ENCODE data around the gene EML4. TPM values are rescaled to one million over a fixed set of nuclear protein-coding genes. Genes with fewer than 3 reads are reported as not detected.

The EML4 gene
- total and polyA plus RNA-seq, 2 donors from 2014 or later: 13.0 to 53.6 TPM

DNA sequence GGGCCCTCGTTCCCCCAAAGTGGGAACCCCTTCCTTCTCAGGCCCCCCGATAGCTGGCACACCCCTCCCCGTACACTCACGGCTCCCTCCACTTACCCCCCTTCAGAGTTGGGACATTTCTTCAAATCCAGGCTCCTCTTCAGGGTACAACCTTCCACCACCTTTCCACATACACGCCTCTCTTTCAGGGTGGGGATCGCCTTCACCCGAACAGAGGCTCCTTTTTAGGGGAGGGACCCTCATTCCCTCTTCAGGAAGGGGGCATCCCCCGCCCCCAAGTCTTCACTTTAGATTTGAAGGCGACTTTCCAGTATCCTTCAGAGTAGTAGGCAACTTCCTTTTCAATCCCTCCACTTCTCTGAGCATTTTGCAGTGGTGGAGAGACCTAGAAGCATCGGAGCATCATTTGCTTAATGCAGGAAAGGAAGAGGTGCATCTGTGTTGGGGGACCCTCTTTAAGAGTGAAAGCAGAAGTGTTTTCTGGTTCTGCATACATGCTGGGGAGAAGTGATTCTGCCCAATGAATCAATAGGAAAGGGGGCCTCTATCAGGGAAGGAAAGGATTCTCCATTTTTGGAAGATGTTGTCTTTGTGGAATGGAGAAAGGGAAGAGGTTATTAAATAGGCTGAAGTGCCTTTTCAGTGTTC, 845 bp downstream of the EML4 start:
- intact Hi-C loops (cut with DNase I): no loop called here
- DNase-seq: peak in 2 of 5 donors; percentile 49
- H3K27me3 ChIP-seq (ENCODE audit: control insufficient read depth, insufficient read depth, low read length): no peaks in the 10 kb centered on the region
- peaks cover 3 to 10% (median 4%) of the 10 kb centered on the region in 3 donors for H3K4me1 ChIP-seq (ENCODE audit: control insufficient read depth in 2 of 3, insufficient read depth in 2 of 3, low read depth in 1 of 3, low read length in 3 of 3)
- no peaks in the 10 kb centered on the region for H3K9me3 ChIP-seq (ENCODE audit: control insufficient read depth in 2 of 3, insufficient read depth in 1 of 3, low read length in 3 of 3)
- H3K4me3 ChIP-seq (ENCODE audit: low read length in 3 of 3): peak overlapping the region; percentile 71 to 89 (median 88)
- peak overlapping the region; percentile 85 to 88 (median 88) for H3K9ac ChIP-seq (ENCODE audit: low read length in 3 of 3)
- no peaks in the 10 kb centered on the region for H3K36me3 ChIP-seq (ENCODE audit: control insufficient read depth in 2 of 3, insufficient read depth in 3 of 3, low read length in 3 of 3)
- H3K27ac ChIP-seq (ENCODE audit: low read depth in 2 of 2, low read length in 2 of 2): peak overlapping the region; percentile 85 to 90
- no peak for FAIRE-seq
- TF ChIP-seq, protein P1, sequence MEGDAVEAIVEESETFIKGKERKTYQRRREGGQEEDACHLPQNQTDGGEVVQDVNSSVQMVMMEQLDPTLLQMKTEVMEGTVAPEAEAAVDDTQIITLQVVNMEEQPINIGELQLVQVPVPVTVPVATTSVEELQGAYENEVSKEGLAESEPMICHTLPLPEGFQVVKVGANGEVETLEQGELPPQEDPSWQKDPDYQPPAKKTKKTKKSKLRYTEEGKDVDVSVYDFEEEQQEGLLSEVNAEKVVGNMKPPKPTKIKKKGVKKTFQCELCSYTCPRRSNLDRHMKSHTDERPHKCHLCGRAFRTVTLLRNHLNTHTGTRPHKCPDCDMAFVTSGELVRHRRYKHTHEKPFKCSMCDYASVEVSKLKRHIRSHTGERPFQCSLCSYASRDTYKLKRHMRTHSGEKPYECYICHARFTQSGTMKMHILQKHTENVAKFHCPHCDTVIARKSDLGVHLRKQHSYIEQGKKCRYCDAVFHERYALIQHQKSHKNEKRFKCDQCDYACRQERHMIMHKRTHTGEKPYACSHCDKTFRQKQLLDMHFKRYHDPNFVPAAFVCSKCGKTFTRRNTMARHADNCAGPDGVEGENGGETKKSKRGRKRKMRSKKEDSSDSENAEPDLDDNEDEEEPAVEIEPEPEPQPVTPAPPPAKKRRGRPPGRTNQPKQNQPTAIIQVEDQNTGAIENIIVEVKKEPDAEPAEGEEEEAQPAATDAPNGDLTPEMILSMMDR (IDR thresholded peaks at IDR 0.05; ENCODE audit: borderline replicate concordance, extremely low read depth, insufficient read depth): no peak

DNA sequence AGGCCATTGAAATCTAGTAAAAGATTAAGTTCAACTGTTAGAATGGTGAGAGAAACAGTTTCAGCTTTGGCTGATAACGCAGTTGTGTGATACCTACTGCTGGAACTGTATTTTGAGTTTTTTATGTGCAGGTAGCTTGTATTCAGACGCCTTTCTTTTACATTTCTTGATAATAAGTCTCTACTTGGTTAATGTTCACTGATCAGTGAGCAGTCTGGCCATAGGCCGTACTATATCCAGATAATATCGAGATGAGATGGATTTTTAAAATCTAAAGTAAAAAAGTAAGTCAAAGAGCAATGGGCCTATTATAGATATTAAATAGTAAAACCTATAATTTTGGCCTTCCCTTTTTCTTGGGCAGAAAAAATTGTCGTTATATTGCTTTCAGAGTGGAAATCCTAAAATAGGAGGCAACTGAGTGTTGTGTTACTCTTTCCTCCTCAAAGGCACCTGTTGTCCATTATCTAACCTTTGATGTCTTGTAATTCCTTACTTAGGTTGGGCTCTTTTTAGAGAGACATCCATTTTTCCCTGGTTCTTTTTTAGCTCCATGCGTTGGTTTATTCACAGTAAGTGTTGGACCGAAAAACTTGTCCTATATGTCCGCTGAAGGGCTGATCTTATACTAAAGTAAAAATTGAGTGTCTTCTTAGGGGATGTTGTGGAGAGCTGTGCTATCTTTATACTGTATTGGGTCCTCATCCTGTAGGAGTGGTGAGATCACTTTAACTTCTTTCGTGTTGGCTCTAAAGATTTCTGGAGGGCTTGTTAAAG, 1.7 kb downstream of the EML4 start:
- intact Hi-C loops (cut with DNase I): no loop called here
- DNase-seq: peak in 1 of 5 donors; percentile 16
- H3K27me3 ChIP-seq (ENCODE audit: control insufficient read depth, insufficient read depth, low read length): no peaks in the 10 kb centered on the region
- FAIRE-seq: no peak
- peak overlapping the region in 2 of 3 donors; percentile 88 for H3K9ac ChIP-seq (ENCODE audit: low read length in 3 of 3)
- H3K9me3 ChIP-seq (ENCODE audit: control insufficient read depth in 2 of 3, insufficient read depth in 1 of 3, low read length in 3 of 3): no peaks in the 10 kb centered on the region
- H3K4me1 ChIP-seq (ENCODE audit: control insufficient read depth in 2 of 3, insufficient read depth in 2 of 3, low read depth in 1 of 3, low read length in 3 of 3): peaks cover 3 to 10% (median 4%) of the 10 kb centered on the region in 3 donors
- peak overlapping the region; percentile 71 to 89 (median 88) for H3K4me3 ChIP-seq (ENCODE audit: low read length in 3 of 3)
- no peaks in the 10 kb centered on the region for H3K36me3 ChIP-seq (ENCODE audit: control insufficient read depth in 2 of 3, insufficient read depth in 3 of 3, low read length in 3 of 3)
- TF ChIP-seq, protein P1 (IDR thresholded peaks at IDR 0.05; ENCODE audit: borderline replicate concordance, extremely low read depth, insufficient read depth): no peak
- H3K27ac ChIP-seq (ENCODE audit: low read depth in 2 of 2, low read length in 2 of 2): peak overlapping the region; percentile 58 to 90

GRCh38 chr2:42171396-42171980, 2.3 kb downstream of the EML4 start:
- peak overlapping the region; percentile 71 to 89 (median 88) for H3K4me3 ChIP-seq (ENCODE audit: low read length in 3 of 3)
- peak overlapping the region; percentile 4 to 88 (median 88) for H3K9ac ChIP-seq (ENCODE audit: low read length in 3 of 3)
- intact Hi-C loops (cut with DNase I): no loop called here
- no peak for FAIRE-seq
- TF ChIP-seq, protein P1 (IDR thresholded peaks at IDR 0.05; ENCODE audit: borderline replicate concordance, extremely low read depth, insufficient read depth): no peak
- H3K27ac ChIP-seq (ENCODE audit: low read depth in 2 of 2, low read length in 2 of 2): peak overlapping the region in 1 of 2 donors; percentile 16
- H3K9me3 ChIP-seq (ENCODE audit: control insufficient read depth in 2 of 3, insufficient read depth in 1 of 3, low read length in 3 of 3): no peaks in the 10 kb centered on the region
- no peaks in the 10 kb centered on the region for H3K27me3 ChIP-seq (ENCODE audit: control insufficient read depth, insufficient read depth, low read length)
- H3K36me3 ChIP-seq (ENCODE audit: control insufficient read depth in 2 of 3, insufficient read depth in 3 of 3, low read length in 3 of 3): no peaks in the 10 kb centered on the region
- DNase-seq: peak in 2 of 5 donors; percentile 56 to 69
- H3K4me1 ChIP-seq (ENCODE audit: control insufficient read depth in 2 of 3, insufficient read depth in 2 of 3, low read depth in 1 of 3, low read length in 3 of 3): peaks cover 3 to 10% (median 4%) of the 10 kb centered on the region in 3 donors
